DOHH2 (cell line): ENCODE results near the gene SLCO6A1.

Experiments
- EZH2phosphoT487 ChIP-seq: fragments of 200-600 bp; sonication (generic); IDR thresholded peaks from 2 replicates; pipeline ENCODE4 v1.6.1; 2017; ENCODE audit warnings: borderline replicate concordance, mild to moderate bottlenecking, antibody characterized with exemption, low read length, moderate library complexity, mixed read lengths
- TF ChIP-seq, protein P1 (sequence below): fragments of 200-600 bp; sonication (generic); IDR thresholded peaks from one replicate; pipeline ENCODE4 v1.5.1; 2014; ENCODE audit warnings: antibody characterized with exemption, mild to moderate bottlenecking, low read depth, low read length; ENCODE audit not compliant: poor library complexity, severe bottlenecking

DNA sequence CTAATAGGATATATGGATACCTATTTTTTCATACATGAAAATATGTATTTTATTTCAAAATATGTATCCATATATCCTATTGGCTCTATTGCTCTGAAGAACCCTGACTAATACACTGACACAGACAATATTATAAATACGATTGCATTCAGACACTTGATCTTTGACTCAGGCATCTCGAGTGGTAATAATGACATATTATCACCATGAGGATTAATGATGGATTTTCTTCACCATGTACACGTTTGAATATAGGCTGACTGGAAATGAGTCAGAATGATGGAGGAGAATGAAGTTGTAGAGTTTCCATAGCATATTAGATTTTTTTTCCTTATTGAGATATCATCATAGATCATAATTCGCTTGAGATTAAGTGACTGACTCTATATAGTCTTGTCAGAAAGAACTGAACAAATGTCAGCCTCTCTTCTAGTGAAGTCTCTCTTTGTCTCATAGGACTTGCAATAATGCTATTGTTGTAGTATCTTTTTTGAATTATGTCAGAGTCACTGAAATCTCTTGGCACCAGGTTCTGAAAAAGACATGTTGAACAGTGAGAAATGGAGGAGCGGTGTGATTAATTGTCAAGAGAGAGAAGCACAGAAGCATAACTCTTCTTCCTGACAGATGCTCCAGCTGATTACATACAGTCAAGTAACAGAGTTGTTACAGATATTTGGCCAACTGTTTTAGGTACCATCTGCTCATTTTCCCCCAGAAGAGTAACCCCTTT, 41.4 kb upstream of the SLCO6A1 start:
- TF ChIP-seq, protein P1, sequence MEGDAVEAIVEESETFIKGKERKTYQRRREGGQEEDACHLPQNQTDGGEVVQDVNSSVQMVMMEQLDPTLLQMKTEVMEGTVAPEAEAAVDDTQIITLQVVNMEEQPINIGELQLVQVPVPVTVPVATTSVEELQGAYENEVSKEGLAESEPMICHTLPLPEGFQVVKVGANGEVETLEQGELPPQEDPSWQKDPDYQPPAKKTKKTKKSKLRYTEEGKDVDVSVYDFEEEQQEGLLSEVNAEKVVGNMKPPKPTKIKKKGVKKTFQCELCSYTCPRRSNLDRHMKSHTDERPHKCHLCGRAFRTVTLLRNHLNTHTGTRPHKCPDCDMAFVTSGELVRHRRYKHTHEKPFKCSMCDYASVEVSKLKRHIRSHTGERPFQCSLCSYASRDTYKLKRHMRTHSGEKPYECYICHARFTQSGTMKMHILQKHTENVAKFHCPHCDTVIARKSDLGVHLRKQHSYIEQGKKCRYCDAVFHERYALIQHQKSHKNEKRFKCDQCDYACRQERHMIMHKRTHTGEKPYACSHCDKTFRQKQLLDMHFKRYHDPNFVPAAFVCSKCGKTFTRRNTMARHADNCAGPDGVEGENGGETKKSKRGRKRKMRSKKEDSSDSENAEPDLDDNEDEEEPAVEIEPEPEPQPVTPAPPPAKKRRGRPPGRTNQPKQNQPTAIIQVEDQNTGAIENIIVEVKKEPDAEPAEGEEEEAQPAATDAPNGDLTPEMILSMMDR: no peak
- no peak for TF ChIP-seq EZH2phosphoT487
